RWPE1 (cell line): Measurements from ENCODE around the gene NFIX.

ENCODE experiments used
- CTCF ChIA-PET: fragments of 350-600 bp; sonication (Branson Sonifier 250); formaldehyde crosslinking; extraction: SDS; loops from one replicate; lab custom pipeline; 2021; lab: Yijun Ruan, JAX
- POLR2A ChIA-PET: fragments of 400-600 bp; formaldehyde crosslinking; extraction: SDS; loops from one replicate; lab custom pipeline; 2020; ENCODE audit warnings: antibody characterized with exemption; ENCODE audit not compliant: low non-redundant PET; lab: Yijun Ruan, JAX
- DNase-seq: peaks from one replicate; pipeline ENCODE4 v3.0.0; 2012; ENCODE audit warnings: low spot score
- H3K27ac ChIP-seq: fragments of 450-650 bp; 2 replicates; pipeline ENCODE4 v1.5.1; 2017
- TF ChIP-seq, protein P1 (sequence below): fragments of 450-650 bp; conservative IDR thresholded peaks from 2 replicates; pipeline ENCODE4 v1.5.1; 2017; ENCODE audit warnings: low read depth, mild to moderate bottlenecking

The NFIX gene

DNA sequence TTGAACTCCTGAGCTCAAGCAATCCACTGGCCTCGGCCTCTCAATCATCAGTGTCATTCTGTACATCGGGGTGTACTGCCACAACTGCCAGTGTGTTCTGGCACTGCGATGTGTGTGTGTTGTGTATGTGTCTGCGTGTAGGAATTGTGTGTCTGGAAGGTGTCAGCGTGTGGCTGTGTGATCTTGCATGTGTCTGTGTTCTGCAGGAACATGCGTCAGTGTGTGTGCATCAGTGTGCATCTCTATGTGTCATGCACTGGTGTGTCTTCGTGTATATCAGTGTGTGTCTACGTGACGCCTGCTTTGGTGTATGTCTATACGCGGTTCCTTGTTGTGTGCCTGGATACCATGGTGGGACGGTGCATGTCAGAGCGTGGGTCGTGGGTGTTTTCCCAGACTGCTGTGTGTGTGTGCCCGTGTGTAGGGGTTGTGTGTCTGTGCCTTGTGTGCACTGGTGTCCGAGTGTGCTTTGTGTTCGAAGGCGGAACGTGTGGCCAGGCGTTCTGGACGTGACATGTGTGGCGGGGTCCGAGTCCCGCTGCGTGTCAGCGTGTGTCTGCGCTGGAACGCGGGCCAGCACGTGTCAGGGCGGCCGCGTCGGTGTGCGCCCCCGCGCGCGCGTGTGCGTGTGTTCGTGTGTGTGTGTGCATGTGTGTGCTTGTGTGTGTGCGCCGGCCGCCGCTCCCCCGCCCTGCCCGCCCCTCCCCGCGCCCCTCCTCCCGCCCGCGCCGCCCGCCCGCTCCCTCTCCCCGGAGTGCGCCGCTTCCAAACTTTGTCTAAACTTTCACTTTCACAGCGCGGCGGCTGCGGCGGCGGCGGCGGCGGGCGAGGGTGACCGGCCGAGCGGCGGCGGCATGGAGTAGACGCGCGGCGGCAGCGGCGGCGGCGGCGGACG is at the start of gene NFIX:
TSS of gene NFIX (plus strand) at position 775 of the 895 bp plus-strand sequence. CDS start 363 bp downstream, outside the sequence.
- POLR2A ChIA-PET: interaction anchor here (0.6 kb wide), 1 partner anchor 14 kb away, joined by 4 read pairs; no protein-coding TSS in a partner anchor
- TF ChIP-seq, protein P1, sequence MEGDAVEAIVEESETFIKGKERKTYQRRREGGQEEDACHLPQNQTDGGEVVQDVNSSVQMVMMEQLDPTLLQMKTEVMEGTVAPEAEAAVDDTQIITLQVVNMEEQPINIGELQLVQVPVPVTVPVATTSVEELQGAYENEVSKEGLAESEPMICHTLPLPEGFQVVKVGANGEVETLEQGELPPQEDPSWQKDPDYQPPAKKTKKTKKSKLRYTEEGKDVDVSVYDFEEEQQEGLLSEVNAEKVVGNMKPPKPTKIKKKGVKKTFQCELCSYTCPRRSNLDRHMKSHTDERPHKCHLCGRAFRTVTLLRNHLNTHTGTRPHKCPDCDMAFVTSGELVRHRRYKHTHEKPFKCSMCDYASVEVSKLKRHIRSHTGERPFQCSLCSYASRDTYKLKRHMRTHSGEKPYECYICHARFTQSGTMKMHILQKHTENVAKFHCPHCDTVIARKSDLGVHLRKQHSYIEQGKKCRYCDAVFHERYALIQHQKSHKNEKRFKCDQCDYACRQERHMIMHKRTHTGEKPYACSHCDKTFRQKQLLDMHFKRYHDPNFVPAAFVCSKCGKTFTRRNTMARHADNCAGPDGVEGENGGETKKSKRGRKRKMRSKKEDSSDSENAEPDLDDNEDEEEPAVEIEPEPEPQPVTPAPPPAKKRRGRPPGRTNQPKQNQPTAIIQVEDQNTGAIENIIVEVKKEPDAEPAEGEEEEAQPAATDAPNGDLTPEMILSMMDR: no peak
- CTCF ChIA-PET: interaction anchor here (0.8 to 1.2 kb wide), 2 partner anchors 17 to 66 kb away, joined by 3 read pairs; no protein-coding TSS in a partner anchor
- no peak for DNase-seq
- peak within 1 kb of the TSS; percentile 98 for H3K27ac ChIP-seq

DNA sequence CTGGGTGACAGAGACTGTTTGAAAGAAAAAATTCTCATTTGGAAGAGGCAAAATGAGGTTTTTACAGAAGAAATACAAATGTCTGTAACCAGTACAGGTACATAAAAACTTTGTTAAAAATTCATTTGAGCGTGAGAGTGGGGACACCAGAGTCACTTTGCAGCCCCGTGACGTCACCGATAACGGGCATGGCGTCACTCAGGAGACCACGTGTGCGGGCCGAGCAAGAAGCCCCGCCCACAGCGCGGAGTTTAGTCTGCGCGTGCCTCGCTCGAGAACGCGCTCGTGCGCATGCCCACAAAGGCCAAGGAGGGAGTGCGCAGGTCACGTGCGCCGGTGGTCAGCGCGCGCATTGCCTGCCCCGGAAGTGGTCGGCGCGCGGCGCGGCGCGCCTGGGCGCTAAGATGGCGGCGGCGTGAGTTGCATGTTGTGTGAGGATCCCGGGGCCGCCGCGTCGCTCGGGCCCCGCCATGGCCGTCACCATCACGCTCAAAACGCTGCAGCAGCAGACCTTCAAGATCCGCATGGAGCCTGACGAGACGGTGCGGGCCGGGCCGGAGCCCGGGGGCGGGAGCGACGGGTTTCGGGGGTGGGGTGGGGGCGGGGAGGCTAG is 49.7 kb upstream of the NFIX start, which contains the start of gene RAD23A:
TSS of gene RAD23A (plus strand) at position 384 of the 613 bp plus-strand sequence. CDS start at position 471, 87 bp downstream.
- TF ChIP-seq, protein P1: no peak

DNA sequence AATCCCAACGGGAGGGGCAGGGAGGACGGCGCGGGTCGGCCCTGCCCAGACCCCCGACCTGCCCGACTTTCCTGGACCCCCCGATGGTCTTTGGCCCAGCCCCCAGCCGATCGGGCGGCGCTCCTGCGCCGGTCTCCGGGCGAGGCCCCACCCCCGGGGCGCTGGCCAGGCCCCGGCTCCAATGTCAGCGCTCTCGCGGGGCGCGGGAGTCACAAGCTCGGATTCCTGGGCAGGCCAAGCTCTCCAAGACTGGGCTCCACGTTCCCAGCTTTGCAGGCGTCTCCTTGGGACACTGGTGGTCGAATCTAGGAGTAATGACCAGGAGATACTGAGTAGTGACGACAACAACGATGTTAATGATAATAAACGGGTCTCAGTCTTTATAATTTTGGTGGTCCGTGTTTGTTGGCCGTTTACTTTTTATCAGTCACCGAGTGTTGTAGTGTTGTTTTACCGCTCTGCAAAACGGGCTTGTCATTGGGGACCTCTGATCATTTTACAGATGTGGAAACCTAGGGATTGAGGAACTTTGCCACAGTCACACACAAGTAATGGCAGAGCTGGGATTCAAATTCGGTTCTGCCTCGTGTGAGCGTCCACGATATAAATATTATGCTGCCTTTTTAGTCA is 49.1 kb upstream of the NFIX start:
- POLR2A ChIA-PET: interaction anchor here (0.6 to 0.7 kb wide), 3 partner anchors 8 to 200 kb away, joined by 3 read pairs; partner anchors contain the start of gene CALR
- DNase-seq: peak; percentile 81
- TF ChIP-seq, protein P1: no peak
- peak overlapping the region; percentile 96 for H3K27ac ChIP-seq
- CTCF ChIA-PET: interaction anchor here (0.6 to 1.3 kb wide), 2 partner anchors 19 to 1346 kb away, joined by 3 to 4 read pairs; no protein-coding TSS in a partner anchor

More for the DNA sequence above, 49.7 kb upstream of the NFIX start, which contains the start of gene RAD23A:
- CTCF ChIA-PET: interaction anchor here (0.6 to 1.3 kb wide), 2 partner anchors 20 to 1346 kb away, joined by 3 to 4 read pairs; no protein-coding TSS in a partner anchor
- POLR2A ChIA-PET: no interaction called here
- H3K27ac ChIP-seq: peak within 1 kb of the TSS; percentile 96
- peak; percentile 96 for DNase-seq

DNA sequence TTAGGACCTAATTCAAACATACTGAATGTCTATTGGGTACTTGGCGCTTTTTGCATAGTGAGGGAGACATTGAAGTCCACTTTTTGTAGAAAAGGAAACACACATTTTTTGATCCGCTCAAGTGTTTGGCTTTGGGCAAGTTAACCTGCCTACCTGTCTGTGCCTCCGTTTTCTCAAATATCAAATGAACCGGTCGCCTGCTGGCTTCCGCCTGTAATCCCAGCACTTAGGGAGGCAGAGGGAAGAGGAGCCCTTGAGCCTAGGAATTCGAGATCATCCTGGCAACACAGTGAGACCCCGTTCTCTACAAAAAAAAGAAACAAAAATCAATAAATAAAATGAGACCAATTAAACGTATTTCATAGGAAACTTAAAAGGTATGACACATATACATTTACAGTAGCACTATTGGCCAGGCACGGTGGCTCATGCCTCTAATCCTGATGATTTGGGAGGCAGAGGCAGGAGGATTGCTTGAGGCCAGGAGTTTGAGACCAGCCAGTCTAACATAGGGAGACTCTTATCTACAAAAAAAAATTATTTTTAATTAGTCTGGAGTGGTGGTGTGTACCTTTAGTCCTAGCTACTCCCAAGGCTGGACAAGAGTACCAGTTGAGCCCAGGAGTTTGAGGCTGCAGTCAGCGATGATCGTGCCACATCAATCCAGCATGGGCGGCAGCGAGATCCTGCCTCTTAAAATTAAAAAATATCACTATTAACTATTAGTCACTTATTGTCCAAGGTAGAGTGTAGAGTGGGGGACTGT is 48.4 kb upstream of the NFIX start:
- H3K27ac ChIP-seq: peak overlapping the region; percentile 96
- POLR2A ChIA-PET: interaction anchor here (0.6 to 0.7 kb wide), 3 partner anchors 9 to 199 kb away, joined by 3 read pairs; partner anchors contain the start of gene CALR
- DNase-seq: no peak
- CTCF ChIA-PET: interaction anchor here (1.3 kb wide), 1 partner anchor 19 kb away, joined by 4 read pairs; no protein-coding TSS in a partner anchor
- TF ChIP-seq, protein P1: no peak

DNA sequence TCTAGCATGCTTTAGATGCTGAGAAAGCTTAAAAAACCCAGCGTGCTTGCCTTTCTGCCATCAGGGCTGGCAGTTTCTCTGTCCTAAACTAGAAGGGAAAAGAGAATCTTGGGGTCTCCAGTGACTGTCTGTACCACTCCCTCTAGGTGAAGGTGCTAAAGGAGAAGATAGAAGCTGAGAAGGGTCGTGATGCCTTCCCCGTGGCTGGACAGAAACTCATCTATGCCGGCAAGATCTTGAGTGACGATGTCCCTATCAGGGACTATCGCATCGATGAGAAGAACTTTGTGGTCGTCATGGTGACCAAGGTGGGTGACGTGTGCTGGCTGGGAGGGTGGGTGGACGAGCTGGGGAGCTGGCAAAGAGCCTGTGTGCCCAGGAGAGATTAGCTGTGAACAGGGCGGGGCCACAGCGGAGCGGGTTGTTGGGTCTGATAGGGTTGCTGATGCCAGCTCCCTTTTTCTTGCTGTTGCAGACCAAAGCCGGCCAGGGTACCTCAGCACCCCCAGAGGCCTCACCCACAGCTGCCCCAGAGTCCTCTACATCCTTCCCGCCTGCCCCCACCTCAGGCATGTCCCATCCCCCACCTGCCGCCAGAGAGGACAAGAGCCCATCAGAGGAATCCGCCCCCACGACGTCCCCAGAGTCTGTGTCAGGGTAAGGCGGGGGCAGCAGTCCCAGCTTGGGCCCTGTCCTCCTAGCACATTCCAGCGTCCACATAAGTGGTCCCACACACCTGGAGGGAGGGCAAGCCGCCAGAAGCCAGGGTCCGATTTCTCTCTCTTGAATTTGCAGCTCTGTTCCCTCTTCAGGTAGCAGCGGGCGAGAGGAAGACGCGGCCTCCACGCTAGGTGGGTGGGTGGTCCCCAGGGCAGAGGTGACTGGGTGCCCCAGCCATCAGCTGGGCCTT is 47.3 kb upstream of the NFIX start:
- DNase-seq: no peak
- ChIA-PET POLR2A (no interaction called here), CTCF (no interaction called here)
- TF ChIP-seq, protein P1: no peak
- peak overlapping the region; percentile 80 for H3K27ac ChIP-seq
